Muscle layer of colon (tissue), 2 donors: ENCODE data around the gene GLRX3.
"Not testable (repeated sequence)": the region's sequence is repeated elsewhere in the genome, so short reads cannot be mapped to it uniquely, and the experiment has no call there.

Experiments used
- H3K27ac ChIP-seq: one replicate; pipeline ENCODE4 v1.7.0; 2013; ENCODE audit warnings: low read depth, mild to moderate bottlenecking, low read length, moderate library complexity
- H3K27me3 ChIP-seq, 2 donors: one replicate each; pipeline ENCODE4 v1.7.0; 2013; ENCODE audit warnings: low read length in 2 of 2, mild to moderate bottlenecking in 2 of 2; ENCODE audit not compliant: insufficient read depth in 2 of 2, control insufficient read depth in 1 of 2
- H3K36me3 ChIP-seq: one replicate; pipeline ENCODE4 v1.7.0; 2013; ENCODE audit warnings: mild to moderate bottlenecking, low read length; ENCODE audit not compliant: insufficient read depth
- H3K4me1 ChIP-seq: one replicate; pipeline ENCODE4 v1.7.0; 2013; ENCODE audit warnings: mild to moderate bottlenecking, low read length; ENCODE audit not compliant: insufficient read depth
- H3K4me3 ChIP-seq, 2 donors: one replicate each; pipeline ENCODE4 v1.7.0; 2013; ENCODE audit warnings: low read length in 2 of 2, low read depth in 1 of 2, mild to moderate bottlenecking in 1 of 2, moderate library complexity in 1 of 2
- H3K9ac ChIP-seq: one replicate; pipeline ENCODE4 v1.7.0; 2013; ENCODE audit warnings: low read length
- H3K9me3 ChIP-seq: one replicate; pipeline ENCODE4 v1.7.0; 2013; ENCODE audit warnings: mild to moderate bottlenecking, low read length
- donor health status: abdominal sarcoma.
- donor health status: Adenocarcinoma of cecum.

Gene GLRX3

DNA sequence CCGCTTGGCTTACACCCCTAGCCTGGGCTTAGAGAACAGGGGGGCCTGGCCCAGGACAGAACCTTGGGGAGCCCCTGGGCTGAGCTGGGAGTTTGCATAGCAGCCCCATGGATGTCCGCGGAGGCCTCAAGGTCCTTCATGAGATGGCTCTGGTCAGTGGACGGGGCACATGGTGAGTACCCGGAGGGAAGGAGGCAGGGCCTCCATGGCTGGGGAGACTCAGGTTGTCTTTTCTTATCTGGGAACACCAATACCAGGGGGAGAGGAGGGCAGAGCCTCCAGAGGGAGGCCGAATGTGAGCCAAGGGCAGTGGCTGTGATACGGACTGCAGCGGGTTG, 64.8 kb downstream of the GLRX3 start:
- no peaks in the 10 kb centered on the region for H3K4me1 ChIP-seq
- H3K9ac ChIP-seq: no peak overlapping the region
- H3K27me3 ChIP-seq: no peaks in the 10 kb centered on the region
- no peaks in the 10 kb centered on the region for H3K9me3 ChIP-seq
- H3K36me3 ChIP-seq: no peaks in the 10 kb centered on the region
- H3K4me3 ChIP-seq: no peak overlapping the region
- no peak overlapping the region for H3K27ac ChIP-seq

DNA sequence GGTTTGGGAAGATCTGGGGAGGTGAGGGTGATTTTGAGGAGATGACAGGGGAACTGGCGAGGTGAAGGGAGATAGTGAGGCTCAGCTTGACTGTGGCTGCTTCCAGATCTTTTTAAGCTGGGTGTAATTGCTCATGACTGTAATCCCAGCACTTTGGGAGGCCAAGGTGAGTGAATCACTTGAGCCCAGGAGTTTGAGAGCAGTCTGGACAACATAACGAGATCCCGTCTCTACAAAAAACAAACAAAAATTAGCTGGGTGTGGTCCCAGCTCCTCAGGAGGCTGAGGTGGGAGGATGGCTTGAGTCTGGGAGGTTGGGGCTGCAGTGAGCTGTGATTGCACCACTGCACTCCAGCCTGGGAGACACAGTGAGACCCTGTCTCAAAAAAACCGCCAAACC, 66.0 kb downstream of the GLRX3 start:
- H3K4me3 ChIP-seq, H3K9ac ChIP-seq, H3K4me1 ChIP-seq, H3K27me3 ChIP-seq, H3K27ac ChIP-seq, H3K9me3 ChIP-seq, H3K36me3 ChIP-seq: not testable (repeated sequence)

GRCh38 chr10:130202984-130203621, 66.9 kb downstream of the GLRX3 start:
- no peaks in the 10 kb centered on the region for H3K4me1 ChIP-seq
- H3K36me3 ChIP-seq: no peaks in the 10 kb centered on the region
- H3K9ac ChIP-seq: no peak overlapping the region
- H3K27me3 ChIP-seq: no peaks in the 10 kb centered on the region
- H3K4me3 ChIP-seq: no peak overlapping the region
- no peak overlapping the region for H3K27ac ChIP-seq
- H3K9me3 ChIP-seq: no peaks in the 10 kb centered on the region

DNA sequence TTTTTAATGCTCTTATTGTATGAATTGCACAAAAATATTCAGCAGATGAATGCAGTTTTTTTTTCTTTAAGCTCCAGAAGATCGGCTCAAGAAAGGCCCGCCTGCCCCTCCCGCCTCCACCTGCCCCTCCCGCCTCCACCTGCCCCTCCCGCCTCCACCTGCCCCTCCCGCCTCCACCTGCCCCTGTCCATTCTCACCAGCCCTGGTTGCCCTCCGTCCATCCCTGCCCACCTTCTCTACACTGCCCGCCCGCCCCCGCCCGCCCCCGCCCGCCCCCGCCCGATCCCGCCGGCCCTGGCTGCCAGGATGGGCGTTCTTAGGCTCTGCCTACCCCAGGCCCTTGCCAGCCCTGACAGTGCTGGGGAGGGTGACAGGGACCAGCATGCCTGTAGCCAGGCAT, 67.4 kb downstream of the GLRX3 start:
- Histone ChIP-seq H3K4me3 (no peak overlapping the region), H3K4me1 (no peaks in the 10 kb centered on the region), H3K27me3 (no peaks in the 10 kb centered on the region), H3K36me3 (no peaks in the 10 kb centered on the region), H3K27ac (no peak overlapping the region), H3K9ac (no peak overlapping the region), H3K9me3 (no peaks in the 10 kb centered on the region)

GRCh38 chr10:130206216-130206737, 70.1 kb downstream of the GLRX3 start:
- H3K36me3 ChIP-seq: no peaks in the 10 kb centered on the region
- no peaks in the 10 kb centered on the region for H3K4me1 ChIP-seq
- H3K9ac ChIP-seq: no peak overlapping the region
- H3K27me3 ChIP-seq: no peaks in the 10 kb centered on the region
- no peak overlapping the region for H3K27ac ChIP-seq
- no peak overlapping the region for H3K4me3 ChIP-seq
- no peaks in the 10 kb centered on the region for H3K9me3 ChIP-seq

DNA sequence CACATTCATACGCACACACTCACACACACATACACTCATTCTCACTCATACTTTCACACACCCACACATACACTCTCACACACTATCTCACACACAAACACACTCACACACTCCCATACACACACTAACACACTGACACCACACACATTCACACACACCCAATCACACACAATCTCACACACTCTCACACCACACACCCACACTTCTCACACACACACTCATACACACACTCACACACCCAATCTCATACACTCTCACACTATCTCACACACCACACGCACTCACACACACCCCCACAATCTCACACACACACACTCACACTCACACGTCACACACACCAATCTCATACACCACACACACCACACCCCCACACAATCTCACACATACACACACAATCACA, 71.0 kb downstream of the GLRX3 start:
- no peaks in the 10 kb centered on the region for H3K4me1 ChIP-seq
- no peak overlapping the region for H3K27ac ChIP-seq
- H3K4me3 ChIP-seq: no peak overlapping the region
- no peaks in the 10 kb centered on the region for H3K27me3 ChIP-seq
- no peak overlapping the region for H3K9ac ChIP-seq
- no peaks in the 10 kb centered on the region for H3K36me3 ChIP-seq
- no peaks in the 10 kb centered on the region for H3K9me3 ChIP-seq

GRCh38 chr10:130208807-130209206, 72.6 kb downstream of the GLRX3 start:
- H3K9ac ChIP-seq: no peak overlapping the region
- H3K27ac ChIP-seq: no peak overlapping the region
- no peaks in the 10 kb centered on the region for H3K27me3 ChIP-seq
- H3K4me3 ChIP-seq: no peak overlapping the region
- H3K4me1 ChIP-seq: no peaks in the 10 kb centered on the region
- no peaks in the 10 kb centered on the region for H3K36me3 ChIP-seq
- no peaks in the 10 kb centered on the region for H3K9me3 ChIP-seq

DNA sequence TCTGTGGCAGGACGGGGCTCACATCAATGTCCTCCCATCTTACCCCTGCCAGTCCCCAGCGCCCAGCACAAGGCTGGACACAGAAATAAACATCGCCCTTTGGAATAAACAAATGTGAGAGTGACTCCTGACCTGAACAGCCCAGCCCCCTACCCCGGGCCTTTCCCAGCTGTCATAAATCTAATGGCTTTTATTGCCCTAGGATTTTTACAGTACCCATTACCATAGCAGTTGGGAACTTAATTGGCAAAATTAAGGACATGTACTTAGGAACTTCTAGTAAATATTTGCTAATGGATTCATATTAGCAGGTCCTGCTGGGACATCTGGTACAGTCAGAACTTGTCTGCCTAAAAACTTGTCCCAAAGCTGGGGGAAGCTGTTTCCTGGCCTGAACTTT, 76.6 kb downstream of the GLRX3 start:
- Histone ChIP-seq H3K27me3 (no peaks in the 10 kb centered on the region), H3K4me3 (no peak overlapping the region), H3K9me3 (no peaks in the 10 kb centered on the region), H3K27ac (no peak overlapping the region), H3K4me1 (no peaks in the 10 kb centered on the region), H3K9ac (no peak overlapping the region), H3K36me3 (no peaks in the 10 kb centered on the region)

DNA sequence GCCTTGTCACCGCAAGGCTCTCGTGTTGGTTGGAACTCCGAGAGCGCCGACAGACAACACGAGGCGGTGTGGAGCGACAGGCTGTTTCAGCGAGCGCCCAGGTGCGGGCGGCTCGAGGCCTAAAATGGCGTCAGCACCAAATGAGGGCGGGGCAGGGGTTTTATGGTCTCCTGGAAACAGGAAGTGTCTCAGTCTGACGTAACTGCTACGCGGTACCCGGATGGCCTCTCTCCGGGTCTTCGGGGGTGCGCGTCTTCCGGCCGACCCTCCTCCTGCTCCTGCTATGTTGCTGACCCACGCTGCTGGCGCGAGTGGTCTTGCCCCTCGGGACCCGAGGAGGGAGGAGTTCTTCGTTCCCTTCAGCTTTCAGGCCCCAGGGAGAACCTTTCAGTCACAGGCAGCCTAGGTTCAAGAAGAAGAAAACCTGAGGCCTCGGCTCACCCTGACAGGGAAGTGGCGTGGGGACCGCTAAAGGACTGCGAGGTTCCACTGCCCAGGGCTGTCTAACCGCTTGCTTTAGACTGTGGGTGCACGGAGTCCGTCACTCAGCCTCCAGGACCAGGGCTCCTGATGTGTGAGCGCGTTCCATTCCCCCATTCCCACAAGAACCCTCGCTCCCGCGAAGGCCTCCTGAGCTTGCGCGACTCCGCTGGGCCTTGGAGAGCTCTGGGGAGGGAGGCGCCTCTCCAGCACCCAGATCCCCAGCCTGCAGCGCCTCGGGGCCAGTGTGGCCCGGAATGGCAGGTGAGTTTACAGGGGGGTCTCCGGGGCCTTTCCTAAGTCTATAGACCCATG, 77.3 kb downstream of the GLRX3 start:
- Histone ChIP-seq H3K36me3 (no peaks in the 10 kb centered on the region), H3K9ac (no peak overlapping the region), H3K4me1 (no peaks in the 10 kb centered on the region), H3K9me3 (no peaks in the 10 kb centered on the region), H3K27me3 (no peaks in the 10 kb centered on the region), H3K4me3 (no peak overlapping the region), H3K27ac (no peak overlapping the region)

GRCh38 chr10:130214431-130214830, 78.2 kb downstream of the GLRX3 start:
- Histone ChIP-seq H3K9me3 (no peaks in the 10 kb centered on the region), H3K9ac (no peak overlapping the region), H3K27ac (no peak overlapping the region), H3K36me3 (no peaks in the 10 kb centered on the region), H3K4me3 (no peak overlapping the region), H3K4me1 (no peaks in the 10 kb centered on the region), H3K27me3 (no peaks in the 10 kb centered on the region)

- H3K9ac ChIP-seq: no peak overlapping the region
- H3K27ac ChIP-seq: no peak overlapping the region
- H3K36me3 ChIP-seq: no peaks in the 10 kb centered on the region
- no peaks in the 10 kb centered on the region for H3K27me3 ChIP-seq
- no peaks in the 10 kb centered on the region for H3K9me3 ChIP-seq
- H3K4me3 ChIP-seq: no peak overlapping the region
- H3K4me1 ChIP-seq: no peaks in the 10 kb centered on the region
These were observed 79.2 kb downstream of the GLRX3 start for GRCh38 chr10:130215151-130215930.
